GM21360 (cell line): Measurements from ENCODE around the gene NGFR.

Experiments used
- ATAC-seq: cut with Tn5 transposase; IDR thresholded peaks from one replicate; pipeline ENCODE4 v1.9.1; 2021; ENCODE audit warnings: mild to moderate bottlenecking, moderate library complexity; ENCODE audit not compliant: unreplicated experiment

Gene NGFR

DNA sequence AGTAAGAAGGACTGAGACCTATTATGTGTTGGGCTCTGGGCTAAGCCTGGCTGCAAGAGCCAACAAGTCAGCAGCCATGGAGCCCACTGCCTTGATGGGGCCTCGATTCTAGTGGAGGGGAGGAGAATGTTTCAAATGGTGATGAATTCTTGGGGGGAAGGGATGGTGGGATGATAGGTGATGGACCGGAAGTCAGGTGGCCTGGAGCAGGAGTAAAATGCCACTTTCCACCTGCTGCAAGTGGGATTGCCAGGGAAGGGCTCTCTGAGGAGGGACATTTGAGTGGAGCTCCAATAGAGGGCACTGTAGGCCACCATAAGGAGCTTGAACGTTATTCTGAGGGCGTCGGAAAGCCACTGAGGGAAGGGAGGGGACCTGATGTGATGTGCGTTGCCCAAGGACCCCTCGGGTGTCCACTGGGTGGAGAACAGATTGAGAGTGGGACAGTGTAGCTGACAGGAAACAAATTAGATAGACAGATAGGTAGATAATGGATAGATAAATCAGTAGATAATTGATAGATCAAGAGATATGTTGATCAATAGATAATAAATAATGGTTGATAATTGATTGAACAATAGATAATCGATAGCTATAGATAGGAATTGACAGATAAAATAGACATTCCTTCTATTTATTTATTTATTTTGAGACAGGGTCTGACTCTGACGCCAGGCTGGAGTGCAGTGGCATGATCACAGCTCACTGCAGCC is 62.4 kb downstream of the NGFR start:
- ATAC-seq, result no peak
